Prostate gland (tissue), 2 donors: ENCODE results near the gene EXOC3L2.

Source experiments
- POLR2AphosphoS5 ChIP-seq: sonication (generic); formaldehyde crosslinking; IDR thresholded peaks from one replicate; pipeline ENCODE4 v1.6.1; 2017; ENCODE audit warnings: antibody characterized with exemption
- TF ChIP-seq, protein P1 (sequence below), 4 experiments: fragments of 200-600 bp in 2 of 4; fragments of 450-650 bp in 2 of 4; sonication (generic) in 2 of 4; IDR thresholded peaks; 1 replicate in 3 of 4; 2 replicates in 1 of 4; pipeline ENCODE4 v1.5.1; 2016 to 2019; ENCODE audit warnings: antibody characterized with exemption in 4 of 4, mild to moderate bottlenecking in 2 of 4, moderate library complexity in 2 of 4

DNA sequence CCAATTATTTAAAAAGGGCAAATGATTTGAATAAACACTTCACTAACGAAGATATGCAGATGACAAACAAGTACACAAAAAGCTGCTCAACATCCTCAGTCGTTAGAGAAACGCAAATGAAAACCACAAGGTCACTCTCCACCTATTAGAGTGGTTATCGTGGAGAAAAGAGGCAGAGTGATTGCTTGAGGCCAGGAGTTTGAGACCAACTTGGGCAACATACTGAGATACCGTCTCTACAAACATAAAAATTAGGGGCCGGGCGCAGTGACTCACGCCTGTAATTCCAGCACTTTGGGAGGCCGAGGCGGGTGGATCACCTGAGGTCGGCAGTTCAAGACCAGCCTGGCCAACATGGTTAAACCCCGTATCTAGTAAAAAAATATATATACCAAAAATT, 39.4 kb downstream of the EXOC3L2 start:
- TF ChIP-seq, protein P1, sequence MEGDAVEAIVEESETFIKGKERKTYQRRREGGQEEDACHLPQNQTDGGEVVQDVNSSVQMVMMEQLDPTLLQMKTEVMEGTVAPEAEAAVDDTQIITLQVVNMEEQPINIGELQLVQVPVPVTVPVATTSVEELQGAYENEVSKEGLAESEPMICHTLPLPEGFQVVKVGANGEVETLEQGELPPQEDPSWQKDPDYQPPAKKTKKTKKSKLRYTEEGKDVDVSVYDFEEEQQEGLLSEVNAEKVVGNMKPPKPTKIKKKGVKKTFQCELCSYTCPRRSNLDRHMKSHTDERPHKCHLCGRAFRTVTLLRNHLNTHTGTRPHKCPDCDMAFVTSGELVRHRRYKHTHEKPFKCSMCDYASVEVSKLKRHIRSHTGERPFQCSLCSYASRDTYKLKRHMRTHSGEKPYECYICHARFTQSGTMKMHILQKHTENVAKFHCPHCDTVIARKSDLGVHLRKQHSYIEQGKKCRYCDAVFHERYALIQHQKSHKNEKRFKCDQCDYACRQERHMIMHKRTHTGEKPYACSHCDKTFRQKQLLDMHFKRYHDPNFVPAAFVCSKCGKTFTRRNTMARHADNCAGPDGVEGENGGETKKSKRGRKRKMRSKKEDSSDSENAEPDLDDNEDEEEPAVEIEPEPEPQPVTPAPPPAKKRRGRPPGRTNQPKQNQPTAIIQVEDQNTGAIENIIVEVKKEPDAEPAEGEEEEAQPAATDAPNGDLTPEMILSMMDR (IDR thresholded peaks at IDR 0.05): no peak
- TF ChIP-seq POLR2AphosphoS5: no peak
